Body of pancreas (tissue), 4 donors: Measurements from ENCODE around the gene FLVCR1.

Experiments
- POLR2A ChIP-seq, 3 donors: fragments of 450-650 bp; IDR thresholded peaks; one replicate each; pipeline ENCODE4 v1.6.1; 2016; ENCODE audit warnings: antibody characterized with exemption in 3 of 3, mild to moderate bottlenecking in 2 of 3
- TF ChIP-seq, protein P1 (sequence below), 7 experiments: fragments of 450-650 bp in 4 of 7; fragments of 200-600 bp in 3 of 7; sonication (generic) in 3 of 7; IDR thresholded peaks; one replicate each; pipeline ENCODE4 v1.5.1; 2016 to 2019; ENCODE audit warnings: antibody characterized with exemption in 7 of 7

DNA sequence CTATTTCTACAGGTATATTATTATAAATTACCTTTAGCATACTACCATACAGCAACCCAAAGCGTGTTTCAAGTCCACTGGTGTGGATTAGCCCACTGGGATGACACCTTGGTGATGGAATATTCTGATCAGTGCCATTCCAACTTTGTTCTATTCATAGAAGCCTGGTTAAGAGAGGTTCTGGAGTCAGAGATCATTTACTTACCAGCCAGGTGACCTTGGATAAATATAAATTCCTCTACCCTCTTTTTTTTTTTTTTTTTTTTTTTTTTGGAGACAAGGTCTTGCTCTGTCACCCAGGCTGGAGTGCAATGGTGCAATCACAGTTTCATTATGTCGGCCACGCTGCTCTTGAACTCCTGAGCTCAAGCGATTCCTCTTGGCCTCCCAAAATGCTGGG lies 10.5 kb upstream of the FLVCR1 start, which contains the start of gene SPATA45:
- no peak for TF ChIP-seq POLR2A (IDR thresholded peaks at IDR 0.05)
- TF ChIP-seq, protein P1, sequence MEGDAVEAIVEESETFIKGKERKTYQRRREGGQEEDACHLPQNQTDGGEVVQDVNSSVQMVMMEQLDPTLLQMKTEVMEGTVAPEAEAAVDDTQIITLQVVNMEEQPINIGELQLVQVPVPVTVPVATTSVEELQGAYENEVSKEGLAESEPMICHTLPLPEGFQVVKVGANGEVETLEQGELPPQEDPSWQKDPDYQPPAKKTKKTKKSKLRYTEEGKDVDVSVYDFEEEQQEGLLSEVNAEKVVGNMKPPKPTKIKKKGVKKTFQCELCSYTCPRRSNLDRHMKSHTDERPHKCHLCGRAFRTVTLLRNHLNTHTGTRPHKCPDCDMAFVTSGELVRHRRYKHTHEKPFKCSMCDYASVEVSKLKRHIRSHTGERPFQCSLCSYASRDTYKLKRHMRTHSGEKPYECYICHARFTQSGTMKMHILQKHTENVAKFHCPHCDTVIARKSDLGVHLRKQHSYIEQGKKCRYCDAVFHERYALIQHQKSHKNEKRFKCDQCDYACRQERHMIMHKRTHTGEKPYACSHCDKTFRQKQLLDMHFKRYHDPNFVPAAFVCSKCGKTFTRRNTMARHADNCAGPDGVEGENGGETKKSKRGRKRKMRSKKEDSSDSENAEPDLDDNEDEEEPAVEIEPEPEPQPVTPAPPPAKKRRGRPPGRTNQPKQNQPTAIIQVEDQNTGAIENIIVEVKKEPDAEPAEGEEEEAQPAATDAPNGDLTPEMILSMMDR (IDR thresholded peaks at IDR 0.05), result no peak
